CD4-positive, alpha-beta T cell treated with Interleukin-17A for 1 hour (primary cell): ENCODE data around the gene CD3D.
A peak's percentile ranks its signal among the peaks of the same experiment; 100 is the strongest.

Source experiments
- DNase-seq: peaks from one replicate; pipeline ENCODE4 v3.0.0-alpha.2; 2020

The CD3D gene

DNA sequence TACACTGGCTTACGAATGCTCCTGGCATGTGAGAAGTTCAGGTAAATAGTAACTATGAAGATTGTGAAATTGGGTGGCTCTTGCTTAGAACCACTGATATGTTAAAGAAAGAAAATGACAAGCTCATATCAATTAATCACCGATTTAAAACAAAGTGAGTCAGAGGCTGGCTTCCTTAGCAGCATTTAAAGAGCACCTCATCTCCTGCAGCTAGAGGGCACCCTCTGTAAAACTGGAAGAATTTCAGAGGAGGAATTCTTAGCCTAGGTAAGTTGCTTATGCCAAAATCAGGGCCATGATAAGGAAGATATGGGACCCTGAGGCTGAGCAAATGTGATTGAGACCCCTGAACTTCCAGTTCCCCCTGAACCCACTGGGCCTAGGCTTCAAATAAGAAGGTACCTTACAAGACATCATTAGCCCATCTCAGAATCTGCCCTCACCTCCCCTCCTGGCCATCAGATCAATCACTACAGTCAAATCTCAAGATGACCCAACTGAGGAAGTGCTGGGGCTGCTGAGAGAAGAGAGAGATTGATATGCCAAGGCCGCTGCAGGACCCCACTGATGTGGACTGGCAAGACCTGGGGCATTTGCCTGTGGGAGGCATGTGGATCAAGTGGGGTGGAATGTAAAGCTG is 46.6 kb downstream of the CD3D start:
- peak; percentile 74 for DNase-seq

DNA sequence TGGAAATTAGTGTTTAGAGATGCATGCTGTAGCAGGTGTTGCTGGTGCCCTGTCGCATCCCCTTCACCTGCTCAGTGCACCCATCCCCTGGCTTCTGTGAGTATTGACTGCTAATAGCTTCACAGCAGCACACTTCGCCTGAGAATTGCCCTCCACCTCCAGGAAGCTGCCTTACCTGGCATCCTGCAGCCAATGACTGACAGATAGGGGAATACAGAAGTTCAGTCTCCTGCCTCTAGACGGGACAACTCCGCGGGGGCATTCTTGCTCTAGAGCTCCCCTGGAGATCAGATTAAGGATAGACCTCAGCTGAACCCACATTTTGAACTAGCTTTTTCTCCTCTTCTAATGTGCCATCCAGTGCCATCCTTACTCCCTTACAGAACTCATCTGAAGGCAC is 47.3 kb downstream of the CD3D start:
- DNase-seq: no peak

- DNase-seq: no peak
Measured at GRCh38 chr11:118294053-118294452, 48.5 kb downstream of the CD3D start.

- DNase-seq: no peak
Measured at GRCh38 chr11:118291477-118292135, 50.9 kb downstream of the CD3D start.

DNA sequence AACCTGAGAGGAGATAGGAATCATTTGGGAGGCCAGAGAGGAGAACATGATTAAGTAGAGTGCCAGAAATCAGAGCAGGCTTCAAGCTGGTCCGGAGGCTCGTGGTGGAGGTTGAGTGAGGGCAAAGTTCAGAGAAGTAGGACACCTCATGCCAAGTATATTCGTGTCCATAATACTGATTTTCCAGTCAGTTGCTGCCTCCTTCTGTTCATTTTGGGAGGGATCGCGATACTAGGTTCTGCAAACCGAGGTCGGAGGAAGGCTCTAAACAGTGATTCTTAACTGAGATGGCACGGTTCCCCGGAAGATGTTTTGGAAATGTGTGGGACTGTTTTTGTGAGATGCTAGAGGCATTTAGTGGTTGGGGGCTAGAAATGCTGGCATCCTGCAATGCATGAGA is 51.6 kb downstream of the CD3D start:
- peak; percentile 75 for DNase-seq

- DNase-seq: no peak
Measured at GRCh38 chr11:118289401-118289800, 53.1 kb downstream of the CD3D start.
